Superior temporal gyrus (tissue), 1 donor: ENCODE measurements around the gene IFNW1.
"Not testable (repeated sequence)": the region's sequence is repeated elsewhere in the genome, so short reads cannot be mapped to it uniquely, and the experiment has no call there.

ENCODE experiments used
- DNase-seq: peaks from one replicate; pipeline ENCODE4 v3.0.0-alpha.2; 2016; ENCODE audit errors: extremely low spot score

Gene IFNW1

GRCh38 chr9:21141427-21141882, at the start of gene IFNW1:
Gene IFNW1 (minus strand): TSS chr9:21141832. CDS start chr9:21141570, 262 bp downstream.
- DNase-seq = no peak

GRCh38 chr9:21187487-21187886, 45.9 kb upstream of the IFNW1 start, which contains the start of gene IFNA4:
Gene IFNA4 (minus strand): TSS chr9:21187587. CDS start chr9:21187531, 56 bp downstream.
- not testable (repeated sequence) for DNase-seq

GRCh38 chr9:21182810-21183736, 41.4 kb upstream of the IFNW1 start:
- DNase-seq = peak; percentile 28

GRCh38 chr9:21174671-21175070, 33.0 kb upstream of the IFNW1 start:
- DNase-seq = no peak

GRCh38 chr9:21172156-21172555, 30.5 kb upstream of the IFNW1 start:
- no peak for DNase-seq

- DNase-seq = no peak
Measured at GRCh38 chr9:21171351-21171750, 29.7 kb upstream of the IFNW1 start.

GRCh38 chr9:21166560-21166959, 24.9 kb upstream of the IFNW1 start, which contains the start of gene IFNA21:
Gene IFNA21 (minus strand): TSS chr9:21166660. CDS start chr9:21166612, 48 bp downstream.
- DNase-seq = not testable (repeated sequence)

GRCh38 chr9:21165516-21165915, 23.9 kb upstream of the IFNW1 start:
- DNase-seq = no peak

GRCh38 chr9:21160178-21160577, 18.5 kb upstream of the IFNW1 start:
- DNase-seq = no peak

- no peak for DNase-seq
Measured at GRCh38 chr9:21155501-21155900, 13.9 kb upstream of the IFNW1 start.

- peak; percentile 46 for DNase-seq
Measured at GRCh38 chr9:21154018-21154608, 12.5 kb upstream of the IFNW1 start.

- DNase-seq = peak; percentile 12
Measured at GRCh38 chr9:21153336-21154017, 11.8 kb upstream of the IFNW1 start.

GRCh38 chr9:21144603-21145002, 3.0 kb upstream of the IFNW1 start:
- no peak for DNase-seq

GRCh38 chr9:21137020-21137419, 4.6 kb downstream of the IFNW1 start:
- DNase-seq = no peak

GRCh38 chr9:21135736-21136135, 5.9 kb downstream of the IFNW1 start:
- DNase-seq = no peak

- not testable (repeated sequence) for DNase-seq
Measured at GRCh38 chr9:21128186-21128585, 13.4 kb downstream of the IFNW1 start.

GRCh38 chr9:21121595-21122251, 19.9 kb downstream of the IFNW1 start:
- DNase-seq = no peak

GRCh38 chr9:21121079-21121478, 20.6 kb downstream of the IFNW1 start:
- no peak for DNase-seq

GRCh38 chr9:21119093-21119770, 22.4 kb downstream of the IFNW1 start:
- DNase-seq = no peak

- DNase-seq = no peak
Measured at GRCh38 chr9:21114311-21114710, 27.3 kb downstream of the IFNW1 start.
